ENCODE data around the gene VENTX.

VENTX gene

GRCh38 chr10:133202778-133203651 is 34.6 kb upstream of the VENTX start:
- no peak for ATAC-seq

GRCh38 chr10:133203652-133204195 is 33.9 kb upstream of the VENTX start:
- ATAC-seq, result no peak

GRCh38 chr10:133204226-133205015 is 33.2 kb upstream of the VENTX start:
- ATAC-seq, result no peak

GRCh38 chr10:133205146-133205545 is 32.5 kb upstream of the VENTX start:
- no peak for ATAC-seq

GRCh38 chr10:133206356-133207040 is 31.2 kb upstream of the VENTX start:
- no peak for ATAC-seq

- no peak for ATAC-seq
These were observed 30.5 kb upstream of the VENTX start for GRCh38 chr10:133207041-133207600.

GRCh38 chr10:133207627-133208026 is 30.0 kb upstream of the VENTX start:
- no peak for ATAC-seq

- no peak for ATAC-seq
These were observed 29.2 kb upstream of the VENTX start for GRCh38 chr10:133208466-133208865.

GRCh38 chr10:133209117-133209516 is 28.5 kb upstream of the VENTX start:
- ATAC-seq, result no peak

- ATAC-seq, result no peak
These were observed 28.0 kb upstream of the VENTX start for GRCh38 chr10:133209641-133210040.

- no peak for ATAC-seq
These were observed 27.1 kb upstream of the VENTX start for GRCh38 chr10:133210398-133211140.

GRCh38 chr10:133211141-133211830 is 26.4 kb upstream of the VENTX start:
- ATAC-seq, result no peak

GRCh38 chr10:133211959-133212852 is 25.4 kb upstream of the VENTX start:
- ATAC-seq, result no peak

GRCh38 chr10:133212853-133213494 is 24.7 kb upstream of the VENTX start:
- ATAC-seq, result no peak

- no peak for ATAC-seq
These were observed 23.8 kb upstream of the VENTX start for GRCh38 chr10:133213641-133214467.

GRCh38 chr10:133214468-133215410 is 22.9 kb upstream of the VENTX start:
- ATAC-seq, result no peak

GRCh38 chr10:133215586-133215985 is 22.1 kb upstream of the VENTX start:
- no peak for ATAC-seq

- ATAC-seq, result no peak
These were observed 20.9 kb upstream of the VENTX start for GRCh38 chr10:133216776-133217175.

All from activated CD4-positive, CD25-positive, alpha-beta regulatory T cell treated with anti-CD3 and anti-CD28 coated beads, Interleukin-2, amount 50 U/mL, for 24 hours (primary cell).